ENCODE measurements around the gene BDH1.

BDH1 gene

DNA sequence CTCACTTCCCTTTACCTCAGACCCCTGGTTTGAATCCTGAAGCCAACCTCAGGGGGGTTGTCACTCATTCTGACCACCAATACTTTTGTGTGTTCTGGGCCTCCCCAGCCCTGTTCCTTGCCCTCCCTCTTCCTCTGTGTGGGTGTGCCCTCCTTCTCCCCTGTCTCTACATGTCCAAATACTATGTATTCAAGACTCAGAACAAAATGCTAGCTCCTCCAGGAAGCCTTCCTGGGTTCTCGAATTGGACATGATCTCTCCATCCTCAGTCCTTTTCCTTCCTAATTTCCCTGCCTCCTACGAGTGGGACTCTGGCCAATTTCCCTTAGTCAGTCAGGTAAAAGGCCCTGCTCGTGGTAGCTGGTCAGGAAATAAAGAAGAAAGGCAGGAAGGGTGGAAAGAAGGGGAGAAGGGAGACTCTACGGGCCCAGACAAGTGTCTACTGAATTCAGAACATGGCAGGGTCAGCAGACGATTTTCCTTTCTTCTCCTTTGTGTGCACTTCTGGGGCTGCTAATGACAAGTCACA lies 79.7 kb downstream of the BDH1 start:
- H3K9me2 ChIP-seq (replicated peaks; ENCODE audit: low read depth, low read length), result no peaks in the 10 kb centered on the region
- no peak for TF ChIP-seq CTCF (conservative IDR thresholded peaks at IDR 0.05; ENCODE audit: low read length)
- TF ChIP-seq EZH2phosphoT487 (IDR thresholded peaks at IDR 0.05; ENCODE audit: borderline replicate concordance), result no peak
- H3K36me3 ChIP-seq (ENCODE audit: insufficient read depth, low read length), result no peaks in the 10 kb centered on the region
- H3K9ac ChIP-seq (ENCODE audit: low read depth, low read length, poor library complexity, severe bottlenecking), result no peak overlapping the region
- no peaks in the 10 kb centered on the region for H3F3A ChIP-seq (ENCODE audit: low read depth)
- no peaks in the 10 kb centered on the region for H3K27me3 ChIP-seq (ENCODE audit: insufficient read depth, low read length, poor library complexity, severe bottlenecking)
- H4K20me1 ChIP-seq (ENCODE audit: insufficient read depth, low read length, poor library complexity, severe bottlenecking), result no peaks in the 10 kb centered on the region
- H3K79me2 ChIP-seq (ENCODE audit: insufficient read depth, low read length), result no peaks in the 10 kb centered on the region
- H2AFZ ChIP-seq (ENCODE audit: low read length), result no peak overlapping the region
- H3K9me3 ChIP-seq (ENCODE audit: insufficient read depth, low read depth, low read length), result no peaks in the 10 kb centered on the region
- no peaks in the 10 kb centered on the region for H3K4me1 ChIP-seq (ENCODE audit: insufficient read depth, low read length, poor library complexity, severe bottlenecking)
- H3K4me3 ChIP-seq (ENCODE audit: low read length, poor library complexity, severe bottlenecking), result no peak overlapping the region
- H3K4me2 ChIP-seq (ENCODE audit: low read depth, low read length, poor library complexity, severe bottlenecking), result no peak overlapping the region

DNA sequence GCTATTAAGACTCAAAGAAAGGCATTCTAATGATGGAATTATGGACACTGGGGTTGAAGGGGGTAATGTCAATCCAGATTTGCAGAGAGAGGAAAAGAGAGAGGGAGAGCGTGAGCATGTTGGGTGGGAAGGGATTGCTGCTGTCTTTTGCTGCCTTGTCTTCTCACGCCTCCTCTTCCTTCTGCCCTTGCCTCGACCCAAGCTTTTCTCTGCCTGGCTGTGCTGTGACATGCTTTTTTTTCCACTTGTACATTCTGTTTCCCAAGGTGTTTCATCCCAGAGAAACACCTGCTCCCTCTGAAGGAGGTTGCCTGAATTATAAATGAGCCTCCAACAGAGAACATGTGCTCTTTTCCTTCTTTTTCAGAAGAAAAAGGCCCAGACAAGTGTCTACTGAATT lies 80.3 kb downstream of the BDH1 start:
- no peak overlapping the region for H3K4me2 ChIP-seq (ENCODE audit: low read depth, low read length, poor library complexity, severe bottlenecking)
- no peaks in the 10 kb centered on the region for H3F3A ChIP-seq (ENCODE audit: low read depth)
- no peaks in the 10 kb centered on the region for H4K20me1 ChIP-seq (ENCODE audit: insufficient read depth, low read length, poor library complexity, severe bottlenecking)
- no peaks in the 10 kb centered on the region for H3K36me3 ChIP-seq (ENCODE audit: insufficient read depth, low read length)
- H3K9ac ChIP-seq (ENCODE audit: low read depth, low read length, poor library complexity, severe bottlenecking), result no peak overlapping the region
- H3K9me3 ChIP-seq (ENCODE audit: insufficient read depth, low read depth, low read length), result no peaks in the 10 kb centered on the region
- H3K79me2 ChIP-seq (ENCODE audit: insufficient read depth, low read length), result no peaks in the 10 kb centered on the region
- H3K4me1 ChIP-seq (ENCODE audit: insufficient read depth, low read length, poor library complexity, severe bottlenecking), result no peaks in the 10 kb centered on the region
- H2AFZ ChIP-seq (ENCODE audit: low read length), result no peak overlapping the region
- no peaks in the 10 kb centered on the region for H3K27me3 ChIP-seq (ENCODE audit: insufficient read depth, low read length, poor library complexity, severe bottlenecking)
- TF ChIP-seq CTCF (conservative IDR thresholded peaks at IDR 0.05; ENCODE audit: low read length) (no peak), EZH2phosphoT487 (IDR thresholded peaks at IDR 0.05; ENCODE audit: borderline replicate concordance) (no peak)
- H3K9me2 ChIP-seq (replicated peaks; ENCODE audit: low read depth, low read length), result no peaks in the 10 kb centered on the region
- no peak overlapping the region for H3K4me3 ChIP-seq (ENCODE audit: low read length, poor library complexity, severe bottlenecking)

- no peak overlapping the region for H2AFZ ChIP-seq (ENCODE audit: low read length)
- H3K9me3 ChIP-seq (ENCODE audit: insufficient read depth, low read depth, low read length), result no peaks in the 10 kb centered on the region
- H4K20me1 ChIP-seq (ENCODE audit: insufficient read depth, low read length, poor library complexity, severe bottlenecking), result no peaks in the 10 kb centered on the region
- H3K4me2 ChIP-seq (ENCODE audit: low read depth, low read length, poor library complexity, severe bottlenecking), result no peak overlapping the region
- H3K9ac ChIP-seq (ENCODE audit: low read depth, low read length, poor library complexity, severe bottlenecking), result no peak overlapping the region
- H3K4me3 ChIP-seq (ENCODE audit: low read length, poor library complexity, severe bottlenecking), result no peak overlapping the region
- TF ChIP-seq EZH2phosphoT487 (IDR thresholded peaks at IDR 0.05; ENCODE audit: borderline replicate concordance) (no peak), CTCF (conservative IDR thresholded peaks at IDR 0.05; ENCODE audit: low read length) (no peak)
- no peaks in the 10 kb centered on the region for H3K36me3 ChIP-seq (ENCODE audit: insufficient read depth, low read length)
- no peaks in the 10 kb centered on the region for H3K79me2 ChIP-seq (ENCODE audit: insufficient read depth, low read length)
- H3K4me1 ChIP-seq (ENCODE audit: insufficient read depth, low read length, poor library complexity, severe bottlenecking), result no peaks in the 10 kb centered on the region
- H3F3A ChIP-seq (ENCODE audit: low read depth), result no peaks in the 10 kb centered on the region
- no peaks in the 10 kb centered on the region for H3K27me3 ChIP-seq (ENCODE audit: insufficient read depth, low read length, poor library complexity, severe bottlenecking)
- no peaks in the 10 kb centered on the region for H3K9me2 ChIP-seq (replicated peaks; ENCODE audit: low read depth, low read length)
Measured at GRCh38 chr3:197472151-197472550, 83.6 kb downstream of the BDH1 start.
